A673 (cell line): ENCODE data around the gene DOCK1. TPM values are rescaled to one million over a fixed set of nuclear protein-coding genes. Genes with fewer than 3 reads are reported as not detected.

Experiments used
- BruUV-seq: library from RNA; stranded (reverse); fragments of 400-500 nt; replicated peaks from 2 replicates; lab custom pipeline; 2021; lab: Mats Ljungman, UMichigan
- CTCF ChIA-PET: fragments of 300-600 bp; sonication (Branson Sonifier 250); formaldehyde crosslinking; loops from one replicate; lab custom pipeline; 2022; ENCODE audit warnings: antibody characterized with exemption; lab: Charles Lee
- POLR2A ChIA-PET: fragments of 300-600 bp; sonication (Branson Sonifier 250); formaldehyde crosslinking; loops from one replicate; lab custom pipeline; 2022; ENCODE audit warnings: antibody characterized with exemption; ENCODE audit not compliant: low non-redundant PET; lab: Charles Lee
- DNase-seq: peaks from one replicate; pipeline ENCODE4 v3.0.0-alpha.2; 2015; ENCODE audit warnings: low spot score
- H3K27ac ChIP-seq: fragments of 200-600 bp; sonication (generic); 2 replicates; pipeline ENCODE4 v1.5.1; 2016; ENCODE audit warnings: mixed run types, low read depth, mild to moderate bottlenecking, mixed read lengths, antibody characterized with exemption, low read length; ENCODE audit not compliant: poor library complexity, severe bottlenecking
- H3K27me3 ChIP-seq: fragments of 200-600 bp; sonication (generic); replicated peaks from 2 replicates; pipeline ENCODE4 v1.6.1; 2017; ENCODE audit warnings: mixed run types, low read depth, mild to moderate bottlenecking, mixed read lengths, antibody characterized with exemption, low read length; ENCODE audit not compliant: insufficient read depth, poor library complexity
- H3K36me3 ChIP-seq: fragments of 200-600 bp; sonication (generic); 2 replicates; pipeline ENCODE4 v1.6.1; 2016; ENCODE audit warnings: mixed run types, mild to moderate bottlenecking, mixed read lengths, antibody characterized with exemption, low read length; ENCODE audit not compliant: insufficient read depth, poor library complexity, severe bottlenecking
- H3K4me1 ChIP-seq: fragments of 200-600 bp; sonication (generic); 2 replicates; pipeline ENCODE4 v1.6.1; 2017; ENCODE audit warnings: mixed run types, mild to moderate bottlenecking, mixed read lengths, antibody characterized with exemption, low read length; ENCODE audit not compliant: insufficient read depth, poor library complexity, severe bottlenecking
- H3K4me3 ChIP-seq: fragments of 200-600 bp; sonication (generic); 2 replicates; pipeline ENCODE4 v1.5.1; 2016; ENCODE audit warnings: low read depth, mixed run types, mild to moderate bottlenecking, mixed read lengths, low read length; ENCODE audit not compliant: poor library complexity, severe bottlenecking
- H3K9me3 ChIP-seq: fragments of 200-600 bp; sonication (generic); 2 replicates; pipeline ENCODE4 v1.6.1; 2016; ENCODE audit warnings: mixed run types, low read depth, mild to moderate bottlenecking, mixed read lengths, antibody characterized with exemption, low read length; ENCODE audit not compliant: poor library complexity, severe bottlenecking
- CTCF ChIP-seq: fragments of 300-800, 200-600 bp; sonication (generic); conservative IDR thresholded peaks from 2 replicates; pipeline ENCODE4 v1.5.1; 2017; ENCODE audit warnings: low read depth, mild to moderate bottlenecking, antibody characterized with exemption, low read length, moderate library complexity, mixed read lengths
- EZH2 ChIP-seq: fragments of 200-600 bp; sonication (generic); IDR thresholded peaks from 2 replicates; pipeline ENCODE4 v1.6.1; 2017; ENCODE audit warnings: borderline replicate concordance, low read depth, mild to moderate bottlenecking, mixed read lengths, antibody characterized with exemption, low read length; ENCODE audit not compliant: poor library complexity, severe bottlenecking
- intact Hi-C: fragments of 100-400 bp; cut with micrococcal nuclease; formaldehyde crosslinking; loops from one replicate; pipeline ENCODE4 v1.10.0; 2022; ENCODE audit not compliant: unreplicated experiment
- total RNA-seq: library from RNA; stranded (reverse); gene quantifications from 2 replicates; pipeline ENCODE4 v1.2.3, GENCODE V29; 2021

DOCK1 gene
- total RNA-seq, 1 experiment from 2014 or later, result 30.7 TPM

- no peak overlapping the region for H3K27ac ChIP-seq
- H3K4me3 ChIP-seq, result no peak overlapping the region
- ChIA-PET POLR2A (no interaction called here), CTCF (no interaction called here)
- no peaks in the 10 kb centered on the region for H3K9me3 ChIP-seq
- intact Hi-C loops, result no loop called here
- DNase-seq, result no peak
- no peak for TF ChIP-seq CTCF
- TF ChIP-seq EZH2, result no peak
- H3K36me3 ChIP-seq, result no peaks in the 10 kb centered on the region
- no TSS peak for BruUV-seq
- no peaks in the 10 kb centered on the region for H3K4me1 ChIP-seq
- no peaks in the 10 kb centered on the region for H3K27me3 ChIP-seq
Measured at GRCh38 chr10:127450644-127451043, 545.4 kb downstream of the DOCK1 start.

DNA sequence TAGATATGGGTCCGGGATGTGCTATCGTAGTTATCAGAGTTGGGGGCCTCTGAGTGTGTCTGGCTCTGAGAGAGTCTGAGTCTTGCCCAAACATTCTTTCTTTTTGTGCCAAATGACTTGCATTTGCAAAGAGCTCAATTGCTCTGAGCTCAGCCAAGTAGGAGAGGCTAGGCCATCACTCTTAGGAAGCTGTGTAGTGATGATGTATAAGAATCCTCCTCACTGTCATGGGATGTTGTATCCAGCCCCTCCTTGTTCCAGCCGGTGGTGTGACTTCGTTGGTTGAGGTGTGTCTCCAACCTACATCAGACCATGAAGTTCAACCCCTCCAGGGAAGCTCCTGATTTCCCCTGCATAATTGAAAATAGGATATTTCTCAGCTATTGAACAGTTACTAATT lies 546.4 kb downstream of the DOCK1 start:
- H3K27me3 ChIP-seq, result no peaks in the 10 kb centered on the region
- BruUV-seq, result no TSS peak
- intact Hi-C loops, result no loop called here
- H3K36me3 ChIP-seq, result no peaks in the 10 kb centered on the region
- no peak for TF ChIP-seq EZH2
- TF ChIP-seq CTCF, result no peak
- POLR2A ChIA-PET, result no interaction called here
- no peaks in the 10 kb centered on the region for H3K4me1 ChIP-seq
- no peak overlapping the region for H3K27ac ChIP-seq
- CTCF ChIA-PET, result no interaction called here
- H3K4me3 ChIP-seq, result no peak overlapping the region
- no peak for DNase-seq
- no peaks in the 10 kb centered on the region for H3K9me3 ChIP-seq

GRCh38 chr10:127452568-127452967 lies 547.3 kb downstream of the DOCK1 start:
- DNase-seq, result no peak
- no peaks in the 10 kb centered on the region for H3K4me1 ChIP-seq
- ChIA-PET POLR2A (no interaction called here), CTCF (no interaction called here)
- TF ChIP-seq EZH2 (no peak), CTCF (no peak)
- no peaks in the 10 kb centered on the region for H3K27me3 ChIP-seq
- H3K9me3 ChIP-seq, result no peaks in the 10 kb centered on the region
- H3K4me3 ChIP-seq, result no peak overlapping the region
- no peak overlapping the region for H3K27ac ChIP-seq
- intact Hi-C loops, result no loop called here
- no peaks in the 10 kb centered on the region for H3K36me3 ChIP-seq
- no TSS peak for BruUV-seq
